ENCODE data around the gene XPNPEP1. TPM values are rescaled to one million over a fixed set of nuclear protein-coding genes. Genes with fewer than 3 reads are reported as not detected.

Gene XPNPEP1
- total and polyA plus RNA-seq, 12 donors: 17.8 to 103 (median 58.4) TPM

- H3K27me3 ChIP-seq: no peaks in the 10 kb centered on the region
- no peak overlapping the region for H3K27ac ChIP-seq
- TF ChIP-seq POLR2A (IDR thresholded peaks at IDR 0.05): no peak
- TF ChIP-seq CTCF (IDR thresholded peaks at IDR 0.05): no peak
- no peak for DNase-seq
- WGBS, 4 donors: 90 to 100% (median 97%) methylated on average over 1 of the region's 1 CpG
- H3K4me3 ChIP-seq: no peak overlapping the region
- H3K36me3 ChIP-seq (replicated peaks in 1 of 2): peaks cover 0 to 5% of the 10 kb centered on the region in 2 donors
- H3K4me1 ChIP-seq (replicated peaks in 1 of 2): no peaks in the 10 kb centered on the region
- intact Hi-C loops (cut with DNase I): no loop called here
- peaks cover 0 to 6% (median 0%) of the 10 kb centered on the region in 3 donors for H3K9me3 ChIP-seq (replicated peaks in 1 of 3)
These were observed 64.1 kb downstream of the XPNPEP1 start for GRCh38 chr10:109859221-109859620.

- TF ChIP-seq POLR2A (IDR thresholded peaks at IDR 0.05) (no peak), CTCF (IDR thresholded peaks at IDR 0.05) (no peak)
- Histone ChIP-seq H3K4me1 (replicated peaks in 1 of 2) (peaks cover 0 to 4% of the 10 kb centered on the region in 2 donors), H3K27me3 (no peaks in the 10 kb centered on the region), H3K4me3 (no peak overlapping the region), H3K9me3 (replicated peaks in 1 of 3) (no peaks in the 10 kb centered on the region), H3K27ac (no peak overlapping the region), H3K36me3 (replicated peaks in 1 of 2) (no peaks in the 10 kb centered on the region)
- DNase-seq: no peak
- intact Hi-C loops (cut with DNase I): no loop called here
- WGBS, 4 donors: 82 to 93% (median 86%) methylated on average over 5 of the region's 5 CpGs
These were observed 67.6 kb downstream of the XPNPEP1 start for GRCh38 chr10:109855746-109856145.

- no peak for DNase-seq
- H3K9me3 ChIP-seq (replicated peaks in 1 of 3): no peaks in the 10 kb centered on the region
- WGBS, 4 donors: 82 to 90% (median 87%) methylated on average over 7 of the region's 7 CpGs
- H3K36me3 ChIP-seq (replicated peaks in 1 of 2): no peaks in the 10 kb centered on the region
- no peak overlapping the region for H3K4me3 ChIP-seq
- peaks cover 0 to 4% of the 10 kb centered on the region in 2 donors for H3K4me1 ChIP-seq (replicated peaks in 1 of 2)
- no peak overlapping the region for H3K27ac ChIP-seq
- no peak for TF ChIP-seq POLR2A (IDR thresholded peaks at IDR 0.05)
- TF ChIP-seq CTCF (IDR thresholded peaks at IDR 0.05): no peak
- H3K27me3 ChIP-seq: no peaks in the 10 kb centered on the region
- intact Hi-C loops (cut with DNase I): no loop called here
These were observed 69.4 kb downstream of the XPNPEP1 start for GRCh38 chr10:109853921-109854320.

- intact Hi-C loops (cut with DNase I): no loop called here
- WGBS, 4 donors: 5 to 12% (median 6%) methylated on average over 12 to 13 of the region's 13 CpGs
- H3K27ac ChIP-seq: no peak overlapping the region
- H3K4me1 ChIP-seq (replicated peaks in 1 of 2): peaks cover 0 to 4% of the 10 kb centered on the region in 2 donors
- H3K36me3 ChIP-seq (replicated peaks in 1 of 2): no peaks in the 10 kb centered on the region
- H3K9me3 ChIP-seq (replicated peaks in 1 of 3): no peaks in the 10 kb centered on the region
- TF ChIP-seq POLR2A (IDR thresholded peaks at IDR 0.05): no peak
- peak; percentile 68 to 91 (median 87) for TF ChIP-seq CTCF (IDR thresholded peaks at IDR 0.05)
- no peaks in the 10 kb centered on the region for H3K27me3 ChIP-seq
- H3K4me3 ChIP-seq: no peak overlapping the region
- peak; percentile 74 to 88 (median 81) for DNase-seq
These were observed 70.8 kb downstream of the XPNPEP1 start for GRCh38 chr10:109852475-109853037.

All from adrenal gland (tissue), 12 donors.